Activated T-cell treated with anti-CD3 and anti-CD28 coated beads for 4 hours (primary cell): ENCODE results near the gene RAD51D.
"Not testable (repeated sequence)": the region's sequence is repeated elsewhere in the genome, so short reads cannot be mapped to it uniquely, and the experiment has no call there.

Experiments
- DNase-seq: peaks from one replicate; pipeline ENCODE4 v3.0.0-alpha.2; 2020

Gene RAD51D

GRCh38 chr17:35064516-35065215 lies 55.0 kb downstream of the RAD51D start:
- no peak for DNase-seq

- peak; percentile 72 for DNase-seq
Observed at GRCh38 chr17:35063514-35064223, 56.0 kb downstream of the RAD51D start, which contains the start of gene RFFL. Gene RFFL, minus strand, starts transcription at chr17:35063707. Its CDS starts 37,154 bp downstream, at chr17:35026553.

GRCh38 chr17:35062308-35062707 lies 57.4 kb downstream of the RAD51D start:
- DNase-seq = no peak

GRCh38 chr17:35057332-35057915 lies 62.2 kb downstream of the RAD51D start:
- DNase-seq = no peak

- no peak for DNase-seq
Observed at GRCh38 chr17:35056013-35056412, 63.6 kb downstream of the RAD51D start.

- DNase-seq = no peak
Observed at GRCh38 chr17:35053204-35053603, 66.5 kb downstream of the RAD51D start.

- DNase-seq = no peak
Observed at GRCh38 chr17:35052780-35053179, 66.9 kb downstream of the RAD51D start.

GRCh38 chr17:35052241-35052610 lies 67.4 kb downstream of the RAD51D start:
- DNase-seq = no peak

GRCh38 chr17:35051579-35052240 lies 68.0 kb downstream of the RAD51D start:
- no peak for DNase-seq

- DNase-seq = no peak
Observed at GRCh38 chr17:35051183-35051578, 68.5 kb downstream of the RAD51D start.

- no peak for DNase-seq
Observed at GRCh38 chr17:35050170-35050569, 69.5 kb downstream of the RAD51D start.

- no peak for DNase-seq
Observed at GRCh38 chr17:35048685-35049379, 70.8 kb downstream of the RAD51D start.

GRCh38 chr17:35046740-35047283 lies 72.8 kb downstream of the RAD51D start:
- peak; percentile 44 for DNase-seq

- DNase-seq = no peak
Observed at GRCh38 chr17:35046245-35046644, 73.4 kb downstream of the RAD51D start.

- DNase-seq = not testable (repeated sequence)
Observed at GRCh38 chr17:35045458-35045979, 74.1 kb downstream of the RAD51D start.

GRCh38 chr17:35044181-35044580 lies 75.5 kb downstream of the RAD51D start:
- DNase-seq = no peak
